Measurements from ENCODE around the gene CLCN4.

- TF ChIP-seq CTCF (IDR thresholded peaks at IDR 0.05) (no peak), POLR2A (IDR thresholded peaks at IDR 0.05) (no peak)
Measured at GRCh38 chrX:10142041-10142599, 14.7 kb upstream of the CLCN4 start.

All from lower leg skin (tissue), 3 donors.